HG03442 (cell line): ENCODE measurements around the gene MAP6.
"Not testable (repeated sequence)": the region's sequence is repeated elsewhere in the genome, so short reads cannot be mapped to it uniquely, and the experiment has no call there.

Source experiments
- ATAC-seq: cut with Tn5 transposase; IDR thresholded peaks from one replicate; pipeline ENCODE4 v1.9.1; 2021; ENCODE audit warnings: mild to moderate bottlenecking, moderate library complexity; ENCODE audit not compliant: unreplicated experiment

The MAP6 gene

GRCh38 chr11:75593286-75593915, 75.4 kb downstream of the MAP6 start:
- no peak for ATAC-seq

- ATAC-seq = no peak
Measured at GRCh38 chr11:75592715-75593114, 76.1 kb downstream of the MAP6 start.

- no peak for ATAC-seq
Measured at GRCh38 chr11:75591966-75592365, 76.9 kb downstream of the MAP6 start.

GRCh38 chr11:75591371-75591770, 77.5 kb downstream of the MAP6 start:
- ATAC-seq = no peak

GRCh38 chr11:75589933-75590332, 78.9 kb downstream of the MAP6 start:
- ATAC-seq = no peak

GRCh38 chr11:75589051-75589450, 79.8 kb downstream of the MAP6 start:
- ATAC-seq = no peak

- ATAC-seq = no peak
Measured at GRCh38 chr11:75588051-75588481, 80.8 kb downstream of the MAP6 start.

- no peak for ATAC-seq
Measured at GRCh38 chr11:75586395-75586794, 82.4 kb downstream of the MAP6 start.

GRCh38 chr11:75585293-75585670, 83.6 kb downstream of the MAP6 start:
- ATAC-seq = no peak

GRCh38 chr11:75584659-75585292, 84.1 kb downstream of the MAP6 start:
- ATAC-seq = not testable (repeated sequence)

GRCh38 chr11:75583718-75584658, 84.8 kb downstream of the MAP6 start:
- ATAC-seq = no peak

- ATAC-seq = peak; percentile 63
Measured at GRCh38 chr11:75582895-75583717, 85.7 kb downstream of the MAP6 start.

GRCh38 chr11:75582506-75582894, 86.3 kb downstream of the MAP6 start:
- ATAC-seq = no peak

- ATAC-seq = no peak
Measured at GRCh38 chr11:75579841-75580240, 89.0 kb downstream of the MAP6 start.

- ATAC-seq = no peak
Measured at GRCh38 chr11:75578977-75579376, 89.9 kb downstream of the MAP6 start.

- no peak for ATAC-seq
Measured at GRCh38 chr11:75577207-75577606, 91.6 kb downstream of the MAP6 start.

- no peak for ATAC-seq
Measured at GRCh38 chr11:75576499-75576918, 92.3 kb downstream of the MAP6 start.

- no peak for ATAC-seq
Measured at GRCh38 chr11:75576017-75576416, 92.8 kb downstream of the MAP6 start.

- ATAC-seq = no peak
Measured at GRCh38 chr11:75574698-75575602, 93.9 kb downstream of the MAP6 start.

- no peak for ATAC-seq
Measured at GRCh38 chr11:75572744-75573143, 96.1 kb downstream of the MAP6 start.
